Stimulated activated naive B cell treated with anti-CD40 and anti-IgM and Interleukin-4, amounts not matched to agents 10 μg/mL and 1 μg/mL and 100 μg/mL, for 72 hours (primary cell): Measurements from ENCODE around the gene THSD8.
A peak's percentile ranks its signal among the peaks of the same experiment; 100 is the strongest.
"Not testable (repeated sequence)": the region's sequence is repeated elsewhere in the genome, so short reads cannot be mapped to it uniquely, and the experiment has no call there.

Source experiments
- ATAC-seq, 2 donors: fragments of 150-1000 bp; cut with Tn5 transposase; replicated peaks; 2 replicates each; pipeline ENCODE4 v1.10.0; 2021; ENCODE audit warnings: moderate library complexity in 1 of 2
- DNase-seq: peaks from one replicate; pipeline ENCODE4 v3.0.0; 2021
- H3K27ac Mint-ChIP-seq: one replicate; pipeline ENCODE4 v1.8.0; 2022; ENCODE audit warnings: mild to moderate bottlenecking, mixed read lengths
- H3K27me3 Mint-ChIP-seq, 2 donors: one replicate each; pipeline ENCODE4 v1.8.0; 2022; ENCODE audit warnings: mixed read lengths in 2 of 2
- H3K36me3 Mint-ChIP-seq, 2 donors: one replicate each; pipeline ENCODE4 v1.8.0; 2022; ENCODE audit warnings: mixed read lengths in 2 of 2, mild to moderate bottlenecking in 1 of 2
- H3K4me1 Mint-ChIP-seq, 2 donors: one replicate each; pipeline ENCODE4 v1.8.0; 2022; ENCODE audit warnings: mixed read lengths in 2 of 2, mild to moderate bottlenecking in 1 of 2
- H3K4me3 Mint-ChIP-seq, 2 donors: one replicate each; pipeline ENCODE4 v1.8.0; 2022; ENCODE audit warnings: mild to moderate bottlenecking in 2 of 2, mixed read lengths in 2 of 2, moderate library complexity in 1 of 2
- H3K9me3 Mint-ChIP-seq, 2 donors: one replicate each; pipeline ENCODE4 v1.8.0; 2022; ENCODE audit warnings: mixed read lengths in 2 of 2, mild to moderate bottlenecking in 1 of 2

The THSD8 gene

GRCh38 chr19:12806242-12807081 lies 4.6 kb downstream of the THSD8 start, which contains the start of gene RNASEH2A:
Gene RNASEH2A, plus strand, starts transcription at chr19:12806584. Its CDS starts 90 bp downstream, at chr19:12806674.
- peak; percentile 92 for ATAC-seq
- peaks cover 24 to 26% of the 10 kb centered on the region in 2 donors for H3K4me1 Mint-ChIP-seq
- peak within 1 kb of the TSS; percentile 93 to 97 for H3K4me3 Mint-ChIP-seq

GRCh38 chr19:12815088-12815487 lies 13.2 kb downstream of the THSD8 start:
- DNase-seq: no peak
- H3K4me1 Mint-ChIP-seq: peaks cover 0 to 5% of the 10 kb centered on the region in 2 donors
- ATAC-seq: no peak
- H3K27me3 Mint-ChIP-seq: no peaks in the 10 kb centered on the region
- no peak overlapping the region for H3K27ac Mint-ChIP-seq
- H3K36me3 Mint-ChIP-seq: peaks cover 16 to 28% of the 10 kb centered on the region in 2 donors
- no peaks in the 10 kb centered on the region for H3K9me3 Mint-ChIP-seq
- no peak overlapping the region for H3K4me3 Mint-ChIP-seq

More at GRCh38 chr19:12806242-12807081, 4.6 kb downstream of the THSD8 start, which contains the start of gene RNASEH2A:
- Mint-ChIP-seq H3K9me3 (no peaks in the 10 kb centered on the region), H3K36me3 (peaks cover 13 to 22% of the 10 kb centered on the region in 2 donors), H3K27ac (peak within 1 kb of the TSS; percentile 96), H3K27me3 (peaks cover 0 to 7% of the 10 kb centered on the region in 2 donors)
- DNase-seq: peak; percentile 92

- not testable (repeated sequence) for H3K9me3 Mint-ChIP-seq, ATAC-seq, H3K27ac Mint-ChIP-seq, H3K27me3 Mint-ChIP-seq, H3K4me1 Mint-ChIP-seq, DNase-seq, H3K4me3 Mint-ChIP-seq
- peaks cover 18 to 32% of the 10 kb centered on the region in 2 donors for H3K36me3 Mint-ChIP-seq
Measured at GRCh38 chr19:12817188-12817587, 15.3 kb downstream of the THSD8 start.

- not testable (repeated sequence) for H3K4me3 Mint-ChIP-seq, ATAC-seq, DNase-seq, H3K27ac Mint-ChIP-seq, H3K4me1 Mint-ChIP-seq, H3K9me3 Mint-ChIP-seq, H3K27me3 Mint-ChIP-seq
- H3K36me3 Mint-ChIP-seq: peaks cover 14 to 28% of the 10 kb centered on the region in 2 donors
Measured at GRCh38 chr19:12817810-12818209, 15.9 kb downstream of the THSD8 start.

GRCh38 chr19:12821761-12822160 lies 19.9 kb downstream of the THSD8 start:
- H3K27ac Mint-ChIP-seq: no peak overlapping the region
- H3K36me3 Mint-ChIP-seq: peaks cover 5 to 11% of the 10 kb centered on the region in 2 donors
- ATAC-seq (no peak), DNase-seq (no peak)
- peaks cover 21 to 22% of the 10 kb centered on the region in 2 donors for H3K27me3 Mint-ChIP-seq
- H3K9me3 Mint-ChIP-seq: peaks cover 0 to 4% of the 10 kb centered on the region in 2 donors
- H3K4me1 Mint-ChIP-seq: peaks cover 8 to 19% of the 10 kb centered on the region in 2 donors
- H3K4me3 Mint-ChIP-seq: no peak overlapping the region

GRCh38 chr19:12825254-12826131 lies 23.6 kb downstream of the THSD8 start:
- H3K27ac Mint-ChIP-seq: no peak overlapping the region
- peaks cover 0 to 4% of the 10 kb centered on the region in 2 donors for H3K9me3 Mint-ChIP-seq
- H3K4me3 Mint-ChIP-seq: peak overlapping the region; percentile 2 to 56
- ATAC-seq (no peak), DNase-seq (no peak)
- H3K4me1 Mint-ChIP-seq: peaks cover 10 to 20% of the 10 kb centered on the region in 2 donors
- H3K36me3 Mint-ChIP-seq: peaks cover 3 to 8% of the 10 kb centered on the region in 2 donors
- H3K27me3 Mint-ChIP-seq: peaks cover 51 to 58% of the 10 kb centered on the region in 2 donors

GRCh38 chr19:12828494-12828893 lies 26.6 kb downstream of the THSD8 start:
- peaks cover 75 to 88% of the 10 kb centered on the region in 2 donors for H3K27me3 Mint-ChIP-seq
- peaks cover 0 to 4% of the 10 kb centered on the region in 2 donors for H3K36me3 Mint-ChIP-seq
- DNase-seq (no peak), ATAC-seq (peak; percentile 66 to 70)
- no peak overlapping the region for H3K4me3 Mint-ChIP-seq
- peaks cover 22 to 40% of the 10 kb centered on the region in 2 donors for H3K4me1 Mint-ChIP-seq
- H3K9me3 Mint-ChIP-seq: peaks cover 0 to 4% of the 10 kb centered on the region in 2 donors
- no peak overlapping the region for H3K27ac Mint-ChIP-seq

GRCh38 chr19:12833418-12833737 lies 31.5 kb downstream of the THSD8 start:
- Mint-ChIP-seq H3K36me3 (peaks cover 0 to 3% of the 10 kb centered on the region in 2 donors), H3K9me3 (peaks cover 0 to 2% of the 10 kb centered on the region in 2 donors), H3K27ac (no peak overlapping the region), H3K27me3 (peaks cover 75 to 95% of the 10 kb centered on the region in 2 donors), H3K4me3 (peak overlapping the region; percentile 48 to 67), H3K4me1 (peaks cover 26 to 57% of the 10 kb centered on the region in 2 donors)
- DNase-seq (no peak), ATAC-seq (no peak)

- Mint-ChIP-seq H3K4me3 (peak overlapping the region; percentile 62 to 73), H3K27ac (peak overlapping the region; percentile 87), H3K4me1 (peaks cover 26 to 59% of the 10 kb centered on the region in 2 donors), H3K27me3 (peaks cover 76 to 95% of the 10 kb centered on the region in 2 donors), H3K36me3 (peaks cover 0 to 3% of the 10 kb centered on the region in 2 donors), H3K9me3 (peaks cover 0 to 2% of the 10 kb centered on the region in 2 donors)
- no peak for DNase-seq
- no peak for ATAC-seq
Measured at GRCh38 chr19:12833738-12834565, 32.1 kb downstream of the THSD8 start.

- peaks cover 0 to 2% of the 10 kb centered on the region in 2 donors for H3K9me3 Mint-ChIP-seq
- no peak for DNase-seq
- H3K27ac Mint-ChIP-seq: peak within 1 kb of the TSS; percentile 87
- peaks cover 78 to 95% of the 10 kb centered on the region in 2 donors for H3K27me3 Mint-ChIP-seq
- H3K4me3 Mint-ChIP-seq: peak within 1 kb of the TSS; percentile 67 to 73
- no peak for ATAC-seq
- H3K4me1 Mint-ChIP-seq: peaks cover 32 to 65% of the 10 kb centered on the region in 2 donors
- H3K36me3 Mint-ChIP-seq: peaks cover 0 to 3% of the 10 kb centered on the region in 2 donors
Measured at GRCh38 chr19:12834566-12834943, 32.7 kb downstream of the THSD8 start, which contains the start of gene RTBDN. Gene RTBDN, minus strand, starts transcription at chr19:12834579. Its CDS starts 4,600 bp downstream, at chr19:12829979.

- H3K4me3 Mint-ChIP-seq: no peak overlapping the region
- H3K9me3 Mint-ChIP-seq: peaks cover 0 to 2% of the 10 kb centered on the region in 2 donors
- no peak for DNase-seq
Measured at GRCh38 chr19:12834976-12835757, 33.3 kb downstream of the THSD8 start.

GRCh38 chr19:12836529-12836863 lies 34.6 kb downstream of the THSD8 start:
- Mint-ChIP-seq H3K4me1 (peaks cover 39 to 79% of the 10 kb centered on the region in 2 donors), H3K4me3 (no peak overlapping the region), H3K36me3 (peaks cover 0 to 3% of the 10 kb centered on the region in 2 donors), H3K9me3 (peaks cover 0 to 2% of the 10 kb centered on the region in 2 donors), H3K27me3 (peaks cover 77 to 95% of the 10 kb centered on the region in 2 donors), H3K27ac (no peak overlapping the region)
- no peak for ATAC-seq
- DNase-seq: no peak

More at GRCh38 chr19:12834976-12835757, 33.3 kb downstream of the THSD8 start:
- peaks cover 0 to 3% of the 10 kb centered on the region in 2 donors for H3K36me3 Mint-ChIP-seq
- ATAC-seq: no peak
- peaks cover 76 to 95% of the 10 kb centered on the region in 2 donors for H3K27me3 Mint-ChIP-seq
- H3K4me1 Mint-ChIP-seq: peaks cover 33 to 66% of the 10 kb centered on the region in 2 donors
- H3K27ac Mint-ChIP-seq: no peak overlapping the region

- Mint-ChIP-seq H3K4me3 (no peak overlapping the region), H3K36me3 (peaks cover 0 to 3% of the 10 kb centered on the region in 2 donors), H3K4me1 (peaks cover 39 to 75% of the 10 kb centered on the region in 2 donors), H3K9me3 (no peaks in the 10 kb centered on the region), H3K27ac (no peak overlapping the region), H3K27me3 (peaks cover 77 to 95% of the 10 kb centered on the region in 2 donors)
- DNase-seq: no peak
- no peak for ATAC-seq
Measured at GRCh38 chr19:12837225-12837624, 35.4 kb downstream of the THSD8 start.
